Measurements from ENCODE around the gene C10orf90. TPM values are rescaled to one million over a fixed set of nuclear protein-coding genes. Genes with fewer than 3 reads are reported as not detected.

The C10orf90 gene
- total and polyA plus RNA-seq, 8 donors, result 0.32 to 0.64 (median 0.47) TPM; not detected in 5

DNA sequence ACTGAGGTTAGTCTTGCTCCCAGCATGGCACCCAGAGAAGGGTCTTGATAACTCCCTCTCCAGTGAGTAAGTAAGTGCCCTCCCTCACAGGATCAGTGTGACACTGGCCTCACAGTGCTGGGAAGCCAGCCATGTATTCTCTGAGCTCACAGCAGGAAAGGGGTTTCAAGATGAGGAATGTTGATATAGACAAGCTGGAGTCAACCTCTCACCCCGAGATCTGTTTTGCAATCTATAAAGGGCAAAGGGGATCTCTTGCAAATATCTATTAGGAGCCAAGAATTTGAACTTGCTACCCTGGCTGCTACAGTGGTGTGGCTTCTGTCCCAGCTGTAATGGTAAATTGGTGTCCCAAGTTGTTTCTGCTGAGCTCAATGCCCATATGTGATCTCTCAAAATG lies 212.0 kb downstream of the C10orf90 start:
- no peaks in the 10 kb centered on the region for H3K36me3 ChIP-seq
- ATAC-seq (peak in 1 of 4 donors; percentile 42), DNase-seq (no peak), FAIRE-seq (no peak)
- no peaks in the 10 kb centered on the region for H3K4me1 ChIP-seq
- H3K4me3 ChIP-seq, result no peak overlapping the region
- no peak overlapping the region for H3K27ac ChIP-seq
- 30 to 32% methylated on average over 1 of the region's 1 CpG for WGBS, 2 donors
- no peaks in the 10 kb centered on the region for H3K27me3 ChIP-seq
- H3K9me3 ChIP-seq, result no peaks in the 10 kb centered on the region
- TF ChIP-seq, protein P1, sequence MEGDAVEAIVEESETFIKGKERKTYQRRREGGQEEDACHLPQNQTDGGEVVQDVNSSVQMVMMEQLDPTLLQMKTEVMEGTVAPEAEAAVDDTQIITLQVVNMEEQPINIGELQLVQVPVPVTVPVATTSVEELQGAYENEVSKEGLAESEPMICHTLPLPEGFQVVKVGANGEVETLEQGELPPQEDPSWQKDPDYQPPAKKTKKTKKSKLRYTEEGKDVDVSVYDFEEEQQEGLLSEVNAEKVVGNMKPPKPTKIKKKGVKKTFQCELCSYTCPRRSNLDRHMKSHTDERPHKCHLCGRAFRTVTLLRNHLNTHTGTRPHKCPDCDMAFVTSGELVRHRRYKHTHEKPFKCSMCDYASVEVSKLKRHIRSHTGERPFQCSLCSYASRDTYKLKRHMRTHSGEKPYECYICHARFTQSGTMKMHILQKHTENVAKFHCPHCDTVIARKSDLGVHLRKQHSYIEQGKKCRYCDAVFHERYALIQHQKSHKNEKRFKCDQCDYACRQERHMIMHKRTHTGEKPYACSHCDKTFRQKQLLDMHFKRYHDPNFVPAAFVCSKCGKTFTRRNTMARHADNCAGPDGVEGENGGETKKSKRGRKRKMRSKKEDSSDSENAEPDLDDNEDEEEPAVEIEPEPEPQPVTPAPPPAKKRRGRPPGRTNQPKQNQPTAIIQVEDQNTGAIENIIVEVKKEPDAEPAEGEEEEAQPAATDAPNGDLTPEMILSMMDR (IDR thresholded peaks at IDR 0.05), result no peak
- intact Hi-C loops (cut with DNase I), result no loop called here

DNA sequence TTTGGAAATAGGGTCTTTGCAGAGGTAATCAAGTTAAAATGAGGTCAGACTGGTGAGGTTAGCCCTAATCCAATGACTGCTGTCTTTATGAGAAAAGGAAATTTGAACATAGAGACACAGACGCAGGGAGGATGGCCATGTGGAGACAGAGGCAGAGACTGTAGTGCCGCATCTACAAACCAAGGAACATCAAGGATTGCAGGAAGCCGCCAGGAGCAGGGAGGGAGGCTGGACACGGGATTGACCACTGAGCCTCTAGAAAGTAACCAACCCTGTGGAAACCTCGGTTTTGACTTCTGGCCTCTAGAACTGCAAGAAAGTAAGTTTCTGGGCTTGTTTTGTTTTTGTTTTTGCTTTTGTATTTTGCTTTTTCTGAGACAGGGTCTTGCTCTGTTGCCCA lies 213.9 kb downstream of the C10orf90 start:
- no peaks in the 10 kb centered on the region for H3K4me1 ChIP-seq
- whole genome bisulfite sequencing, 2 donors, result 76 to 95% methylated on average over 5 of the region's 5 CpGs
- TF ChIP-seq, protein P1 (IDR thresholded peaks at IDR 0.05), result no peak
- H3K9me3 ChIP-seq, result no peaks in the 10 kb centered on the region
- H3K27ac ChIP-seq, result no peak overlapping the region
- FAIRE-seq (no peak), ATAC-seq (no peak), DNase-seq (no peak)
- no peaks in the 10 kb centered on the region for H3K27me3 ChIP-seq
- H3K36me3 ChIP-seq, result no peaks in the 10 kb centered on the region
- H3K4me3 ChIP-seq, result no peak overlapping the region
- intact Hi-C loops (cut with DNase I), result no loop called here

DNA sequence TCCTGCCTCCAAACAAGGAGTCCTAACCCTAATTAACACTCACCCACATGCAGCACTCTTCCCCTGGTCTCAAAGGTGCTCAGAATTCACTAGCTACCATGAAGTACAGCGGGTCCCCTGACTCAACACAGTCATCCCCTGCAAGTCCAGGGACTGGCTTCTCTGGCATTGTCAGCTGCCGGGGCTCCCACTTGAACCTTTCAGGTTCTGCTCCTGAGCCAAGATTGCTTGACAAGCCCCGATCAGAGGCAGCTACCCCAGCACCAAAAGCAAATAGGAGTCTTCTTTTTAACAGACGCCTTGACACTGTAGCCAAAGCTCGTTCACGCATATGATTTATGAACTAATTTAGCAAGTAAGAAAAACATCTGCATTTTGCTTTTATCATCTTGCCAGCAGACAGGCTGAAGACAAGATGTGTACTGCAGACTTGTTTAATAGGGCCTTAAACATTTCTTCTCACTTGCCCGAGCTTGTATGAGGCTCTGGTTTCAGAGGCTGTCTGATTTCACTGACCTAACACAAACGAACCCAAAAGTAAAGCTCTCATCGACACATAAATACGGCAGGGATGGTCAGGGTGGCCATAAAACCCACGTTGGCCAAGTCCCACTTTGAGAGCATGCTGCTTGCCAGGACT lies 214.6 kb downstream of the C10orf90 start:
- TF ChIP-seq, protein P1 (IDR thresholded peaks at IDR 0.05), result no peak
- DNase-seq, result no peak
- 55 to 67% methylated on average over 11 of the region's 11 CpGs for WGBS, 2 donors

DNA sequence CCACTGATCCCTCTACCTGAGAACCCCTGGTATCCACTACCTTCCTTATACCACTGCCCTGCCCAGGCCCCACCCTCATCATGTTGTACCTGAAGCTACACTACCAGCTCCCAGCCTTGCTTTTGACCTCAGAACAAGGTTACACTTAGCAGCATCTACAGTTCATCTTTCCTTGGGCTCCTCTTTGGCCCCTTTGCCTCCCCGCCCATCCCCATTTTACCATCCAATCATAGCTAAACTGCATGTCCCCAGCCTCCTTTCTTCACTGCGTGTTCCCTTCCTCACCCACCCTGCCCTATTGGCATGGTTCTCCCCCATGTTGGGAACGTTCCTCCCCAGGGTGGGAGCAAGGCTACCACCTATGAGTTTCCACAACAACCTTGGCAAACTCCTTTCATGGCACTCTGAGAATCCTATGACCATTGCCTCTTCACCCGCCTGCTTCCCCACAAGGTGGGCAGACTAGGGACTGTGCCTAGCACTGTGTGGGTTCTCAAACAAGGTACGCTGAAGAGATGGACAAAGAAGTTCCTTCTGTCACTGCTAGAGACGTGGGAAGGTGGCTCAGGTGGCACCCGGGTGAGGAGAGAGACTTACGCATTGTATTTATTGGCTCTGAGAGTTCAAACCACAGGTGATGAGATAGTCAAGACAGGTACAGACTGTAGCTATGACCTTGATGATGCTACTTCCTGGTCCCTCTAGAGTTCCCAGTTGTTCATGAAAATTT lies 215.3 kb downstream of the C10orf90 start:
- WGBS, 2 donors, result 70 to 78% methylated on average over 8 of the region's 8 CpGs
- intact Hi-C loops (cut with DNase I), result no loop called here
- no peak for ATAC-seq

More for the DNA sequence above, 214.6 kb downstream of the C10orf90 start:
- Histone ChIP-seq H3K27ac (no peak overlapping the region), H3K9me3 (no peaks in the 10 kb centered on the region), H3K4me3 (no peak overlapping the region), H3K27me3 (no peaks in the 10 kb centered on the region), H3K36me3 (no peaks in the 10 kb centered on the region), H3K4me1 (no peaks in the 10 kb centered on the region)
- FAIRE-seq (no peak), ATAC-seq (no peak)
- intact Hi-C loops (cut with DNase I), result no loop called here

More for the DNA sequence above, 215.3 kb downstream of the C10orf90 start:
- FAIRE-seq, result no peak
- H3K27me3 ChIP-seq, result no peaks in the 10 kb centered on the region
- H3K36me3 ChIP-seq, result no peaks in the 10 kb centered on the region
- H3K27ac ChIP-seq, result no peak overlapping the region
- TF ChIP-seq, protein P1 (IDR thresholded peaks at IDR 0.05), result no peak
- H3K4me3 ChIP-seq, result no peak overlapping the region
- H3K4me1 ChIP-seq, result no peaks in the 10 kb centered on the region
- DNase-seq, result no peak
- H3K9me3 ChIP-seq, result no peaks in the 10 kb centered on the region
